Activated naive CD4-positive, alpha-beta T cell treated with anti-CD3 and anti-CD28 coated beads for 36 hours (primary cell): ENCODE data around the gene TM9SF2. TPM values are rescaled to one million over a fixed set of nuclear protein-coding genes. Genes with fewer than 3 reads are reported as not detected.
A peak's percentile ranks its signal among the peaks of the same experiment; 100 is the strongest.

Experiments
- CTCF ChIA-PET: fragments of 350-600 bp; sonication (Branson Sonifier 250); formaldehyde crosslinking; loops from one replicate; lab custom pipeline; 2021; ENCODE audit warnings: antibody characterized with exemption; lab: Charles Lee
- DNase-seq: peaks from one replicate; pipeline ENCODE4 v3.0.0-alpha.2; 2020
- H3K27ac Mint-ChIP-seq: one replicate; pipeline ENCODE4 v1.8.0; 2021; ENCODE audit warnings: mild to moderate bottlenecking, mixed read lengths
- H3K27me3 Mint-ChIP-seq: one replicate; pipeline ENCODE4 v1.8.0; 2021; ENCODE audit warnings: low read depth, mixed read lengths
- H3K36me3 Mint-ChIP-seq: one replicate; pipeline ENCODE4 v1.8.0; 2021; ENCODE audit warnings: low read depth, mixed read lengths
- H3K4me1 Mint-ChIP-seq: one replicate; pipeline ENCODE4 v1.8.0; 2021; ENCODE audit warnings: low read depth, mixed read lengths
- H3K4me3 Mint-ChIP-seq: one replicate; pipeline ENCODE4 v1.8.0; 2021; ENCODE audit warnings: mild to moderate bottlenecking, moderate library complexity, mixed read lengths
- H3K9me3 Mint-ChIP-seq: one replicate; pipeline ENCODE4 v1.8.0; 2021; ENCODE audit warnings: mixed read lengths
- intact Hi-C: fragments of 100-400 bp; cut with micrococcal nuclease; formaldehyde crosslinking; loops from one replicate; pipeline ENCODE4 v1.15.1; 2023
- total RNA-seq, 2 experiments: library from RNA; stranded (reverse); gene quantifications; one replicate each; pipeline ENCODE4 v1.2.3, GENCODE V29; 2021

The TM9SF2 gene
- total RNA-seq, 2 experiments from 2014 or later, result 35.2 to 36.4 TPM

DNA sequence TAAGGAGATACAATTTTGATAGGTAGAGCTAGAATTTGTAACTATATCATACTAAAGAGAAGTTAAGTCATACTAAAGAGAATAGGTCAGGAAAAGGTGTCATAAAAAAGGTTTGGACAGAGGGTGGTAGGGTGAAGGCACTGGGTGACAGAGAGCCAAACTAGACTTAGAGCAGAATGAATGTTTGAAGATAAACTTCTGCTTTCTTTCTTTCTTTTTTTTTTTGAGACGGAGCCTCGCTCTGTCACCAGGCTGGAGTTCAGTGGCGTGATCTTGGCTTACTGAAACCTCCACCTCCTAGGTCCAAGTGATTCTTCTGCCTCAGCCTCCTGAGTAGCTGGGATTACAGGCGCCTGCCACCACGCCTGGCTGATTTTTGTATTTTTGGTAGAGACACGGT is 44.1 kb downstream of the TM9SF2 start:
- DNase-seq, result no peak
- peaks cover 52% of the 10 kb centered on the region for H3K4me1 Mint-ChIP-seq
- no peak overlapping the region for H3K27ac Mint-ChIP-seq
- no peaks in the 10 kb centered on the region for H3K9me3 Mint-ChIP-seq
- CTCF ChIA-PET, result interaction anchor here (0.5 kb wide), 1 partner anchor 27 kb away, joined by 3 read pairs; no protein-coding TSS in a partner anchor
- no peak overlapping the region for H3K4me3 Mint-ChIP-seq
- intact Hi-C loops, result no loop called here
- H3K27me3 Mint-ChIP-seq, result no peaks in the 10 kb centered on the region
- H3K36me3 Mint-ChIP-seq, result peaks cover 67% of the 10 kb centered on the region

- no peak overlapping the region for H3K27ac Mint-ChIP-seq
- H3K27me3 Mint-ChIP-seq, result no peaks in the 10 kb centered on the region
- H3K4me3 Mint-ChIP-seq, result no peak overlapping the region
- CTCF ChIA-PET, result interaction anchor here (0.5 to 1.1 kb wide), 3 partner anchors 13 to 198 kb away, joined by 3 to 5 read pairs (median 4); no protein-coding TSS in a partner anchor
- DNase-seq, result no peak
- peaks cover 64% of the 10 kb centered on the region for H3K36me3 Mint-ChIP-seq
- intact Hi-C loops, result no loop called here
- H3K9me3 Mint-ChIP-seq, result no peaks in the 10 kb centered on the region
- peaks cover 46% of the 10 kb centered on the region for H3K4me1 Mint-ChIP-seq
Measured at GRCh38 chr13:99545979-99546378, 44.7 kb downstream of the TM9SF2 start.

- CTCF ChIA-PET, result interaction anchor here (1.1 kb wide), 1 partner anchor 12 kb away, joined by 4 read pairs; no protein-coding TSS in a partner anchor
- H3K4me3 Mint-ChIP-seq, result no peak overlapping the region
- peaks cover 37% of the 10 kb centered on the region for H3K4me1 Mint-ChIP-seq
- H3K9me3 Mint-ChIP-seq, result no peaks in the 10 kb centered on the region
- no peak overlapping the region for H3K27ac Mint-ChIP-seq
- intact Hi-C loops, result no loop called here
- no peak for DNase-seq
- no peaks in the 10 kb centered on the region for H3K27me3 Mint-ChIP-seq
- H3K36me3 Mint-ChIP-seq, result peaks cover 64% of the 10 kb centered on the region
Measured at GRCh38 chr13:99546878-99547277, 45.6 kb downstream of the TM9SF2 start.

DNA sequence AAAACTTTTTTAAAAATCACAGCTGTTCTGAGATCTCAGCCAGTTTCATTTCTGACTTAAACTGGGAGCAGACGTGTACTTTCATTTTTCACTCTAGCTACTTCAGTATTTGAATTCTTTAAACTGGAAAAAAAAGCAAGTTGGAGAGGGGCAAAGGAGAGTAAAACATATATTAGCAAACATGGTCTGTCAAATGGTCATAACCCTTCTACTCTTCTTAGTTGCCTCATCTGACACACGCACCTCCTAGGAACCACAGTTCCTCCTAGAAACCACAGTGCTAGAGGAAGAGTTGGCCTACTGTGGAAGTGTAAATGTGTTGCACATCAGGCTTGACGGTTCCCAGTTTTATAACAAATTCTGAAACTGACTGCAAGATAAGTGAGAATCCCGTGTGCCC is 47.2 kb downstream of the TM9SF2 start:
- Mint-ChIP-seq H3K9me3 (no peaks in the 10 kb centered on the region), H3K27ac (no peak overlapping the region), H3K4me1 (peaks cover 25% of the 10 kb centered on the region), H3K36me3 (peaks cover 56% of the 10 kb centered on the region), H3K27me3 (no peaks in the 10 kb centered on the region), H3K4me3 (no peak overlapping the region)
- intact Hi-C loops, result no loop called here
- CTCF ChIA-PET, result interaction anchor here (0.8 kb wide), 2 partner anchors 45 to 106 kb away, joined by 3 to 4 read pairs; no protein-coding TSS in a partner anchor
- DNase-seq, result no peak

DNA sequence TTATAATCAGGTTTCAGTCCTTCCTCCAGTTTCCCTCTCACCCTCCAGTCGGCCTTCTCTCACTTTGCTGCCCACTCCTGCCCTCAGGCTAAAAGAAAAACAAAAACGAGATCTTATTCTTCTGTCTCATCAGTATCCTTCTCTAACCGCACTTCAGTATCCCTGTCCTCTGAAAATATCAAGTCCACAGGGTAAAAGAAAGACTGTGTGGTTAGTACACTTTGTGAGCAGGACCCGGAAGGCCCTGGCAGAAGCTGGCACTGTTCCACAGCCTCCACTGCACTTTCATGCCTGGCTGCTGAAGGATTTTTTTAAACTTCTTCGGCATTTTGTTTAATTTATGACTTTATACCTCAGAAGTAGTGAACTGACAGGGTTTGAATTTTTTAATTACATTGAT is 51.8 kb downstream of the TM9SF2 start:
- H3K27me3 Mint-ChIP-seq, result no peaks in the 10 kb centered on the region
- peaks cover 46% of the 10 kb centered on the region for H3K36me3 Mint-ChIP-seq
- CTCF ChIA-PET, result no interaction called here
- no peak overlapping the region for H3K4me3 Mint-ChIP-seq
- H3K27ac Mint-ChIP-seq, result no peak overlapping the region
- peaks cover 24% of the 10 kb centered on the region for H3K4me1 Mint-ChIP-seq
- H3K9me3 Mint-ChIP-seq, result no peaks in the 10 kb centered on the region
- intact Hi-C loops, result no loop called here
- no peak for DNase-seq

DNA sequence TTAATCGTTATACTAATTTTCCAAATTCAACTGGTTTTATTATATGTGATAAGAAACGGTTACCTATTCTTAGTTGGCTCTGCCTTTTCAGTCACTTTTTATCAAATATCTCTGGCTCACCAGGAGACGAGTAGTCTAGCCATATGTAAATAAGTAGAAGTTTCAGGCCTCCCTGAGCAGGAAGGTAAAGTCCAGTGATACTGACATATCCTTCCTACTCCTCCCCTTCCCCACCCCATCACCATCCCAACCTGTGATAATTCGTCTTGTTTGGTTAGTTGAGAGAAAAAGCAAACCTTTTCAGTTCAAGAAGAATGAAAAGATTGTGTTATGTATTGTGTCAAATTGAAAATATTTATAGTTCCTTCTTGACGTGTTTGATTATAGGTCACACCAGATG is 53.9 kb downstream of the TM9SF2 start:
- Mint-ChIP-seq H3K4me1 (peaks cover 12% of the 10 kb centered on the region), H3K9me3 (no peaks in the 10 kb centered on the region)

GRCh38 chr13:99556867-99557443 is 55.7 kb downstream of the TM9SF2 start:
- intact Hi-C loops, result no loop called here
- Mint-ChIP-seq H3K4me3 (no peak overlapping the region), H3K27ac (no peak overlapping the region), H3K27me3 (no peaks in the 10 kb centered on the region), H3K36me3 (peaks cover 26% of the 10 kb centered on the region), H3K4me1 (peaks cover 12% of the 10 kb centered on the region), H3K9me3 (no peaks in the 10 kb centered on the region)
- no peak for DNase-seq
- CTCF ChIA-PET, result interaction anchor here (1.3 kb wide), 1 partner anchor 21 kb away, joined by 5 read pairs; no protein-coding TSS in a partner anchor

More for the DNA sequence above, 53.9 kb downstream of the TM9SF2 start:
- H3K27ac Mint-ChIP-seq, result no peak overlapping the region
- H3K27me3 Mint-ChIP-seq, result no peaks in the 10 kb centered on the region
- no peak for DNase-seq
- H3K36me3 Mint-ChIP-seq, result peaks cover 35% of the 10 kb centered on the region
- CTCF ChIA-PET, result no interaction called here
- H3K4me3 Mint-ChIP-seq, result no peak overlapping the region
- intact Hi-C loops, result no loop called here

GRCh38 chr13:99558570-99559180 is 57.4 kb downstream of the TM9SF2 start:
- Mint-ChIP-seq H3K27me3 (no peaks in the 10 kb centered on the region), H3K4me3 (no peak overlapping the region), H3K4me1 (peaks cover 12% of the 10 kb centered on the region), H3K9me3 (no peaks in the 10 kb centered on the region), H3K36me3 (peaks cover 28% of the 10 kb centered on the region), H3K27ac (no peak overlapping the region)
- CTCF ChIA-PET, result interaction anchor here (0.8 to 1.4 kb wide), 4 partner anchors 12 to 59 kb away, joined by 3 to 4 read pairs (median 3); no protein-coding TSS in a partner anchor
- DNase-seq, result no peak
- intact Hi-C loops, result no loop called here

GRCh38 chr13:99559560-99559959 is 58.3 kb downstream of the TM9SF2 start:
- CTCF ChIA-PET, result interaction anchor here (0.6 to 1.4 kb wide), 5 partner anchors 13 to 97 kb away, joined by 3 to 4 read pairs (median 3); no protein-coding TSS in a partner anchor
- H3K9me3 Mint-ChIP-seq, result no peaks in the 10 kb centered on the region
- H3K27me3 Mint-ChIP-seq, result no peaks in the 10 kb centered on the region
- no peak for DNase-seq
- H3K27ac Mint-ChIP-seq, result no peak overlapping the region
- peaks cover 28% of the 10 kb centered on the region for H3K36me3 Mint-ChIP-seq
- intact Hi-C loops, result no loop called here
- no peak overlapping the region for H3K4me3 Mint-ChIP-seq
- peaks cover 12% of the 10 kb centered on the region for H3K4me1 Mint-ChIP-seq

DNA sequence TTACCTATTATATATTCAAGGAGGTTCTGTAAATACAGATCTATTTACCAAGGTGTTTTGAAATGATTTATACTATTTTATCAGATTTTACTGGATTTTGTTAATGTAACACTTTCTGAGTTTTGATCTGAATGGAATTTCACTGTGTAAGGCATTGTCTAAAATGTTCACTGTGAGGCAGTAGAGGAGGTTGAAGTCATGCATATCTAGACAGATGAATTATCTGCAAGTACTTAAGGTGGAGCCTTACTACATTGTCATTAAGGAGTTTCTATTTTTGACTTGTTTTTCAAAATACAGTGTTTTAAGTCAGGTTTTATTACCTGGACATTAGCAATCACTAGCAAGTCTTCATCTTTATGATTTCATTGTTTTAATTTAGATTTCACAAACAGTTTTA is 62.1 kb downstream of the TM9SF2 start:
- Mint-ChIP-seq H3K9me3 (peaks cover 4% of the 10 kb centered on the region), H3K4me3 (no peak overlapping the region), H3K4me1 (peaks cover 6% of the 10 kb centered on the region), H3K36me3 (peaks cover 15% of the 10 kb centered on the region), H3K27ac (no peak overlapping the region), H3K27me3 (no peaks in the 10 kb centered on the region)
- intact Hi-C loops, result no loop called here
- CTCF ChIA-PET, result no interaction called here
- no peak for DNase-seq

GRCh38 chr13:99564386-99564785 is 63.1 kb downstream of the TM9SF2 start:
- intact Hi-C loops, result no loop called here
- Mint-ChIP-seq H3K27me3 (no peaks in the 10 kb centered on the region), H3K36me3 (peaks cover 18% of the 10 kb centered on the region), H3K27ac (no peak overlapping the region), H3K9me3 (peaks cover 12% of the 10 kb centered on the region), H3K4me1 (peaks cover 6% of the 10 kb centered on the region), H3K4me3 (no peak overlapping the region)
- no peak for DNase-seq
- CTCF ChIA-PET, result no interaction called here

- intact Hi-C loops, result no loop called here
- Mint-ChIP-seq H3K36me3 (peaks cover 14% of the 10 kb centered on the region), H3K9me3 (peaks cover 12% of the 10 kb centered on the region), H3K4me3 (peak overlapping the region; percentile 59), H3K4me1 (peaks cover 6% of the 10 kb centered on the region), H3K27ac (no peak overlapping the region), H3K27me3 (no peaks in the 10 kb centered on the region)
- DNase-seq, result no peak
- CTCF ChIA-PET, result interaction anchor here (1.0 kb wide), 1 partner anchor 266 kb away, joined by 3 read pairs; no protein-coding TSS in a partner anchor
Measured at GRCh38 chr13:99565478-99566124, 64.3 kb downstream of the TM9SF2 start.
